T1000 (cell line): ENCODE data around the gene MARVELD3.
"Not testable (repeated sequence)": the region's sequence is repeated elsewhere in the genome, so short reads cannot be mapped to it uniquely, and the experiment has no call there.

ENCODE experiments used
- DNase-seq: peaks from one replicate; lab custom pipeline; 2025; ENCODE audit warnings: mixed read lengths; lab: John Stamatoyannopoulos, UW

MARVELD3 gene

DNA sequence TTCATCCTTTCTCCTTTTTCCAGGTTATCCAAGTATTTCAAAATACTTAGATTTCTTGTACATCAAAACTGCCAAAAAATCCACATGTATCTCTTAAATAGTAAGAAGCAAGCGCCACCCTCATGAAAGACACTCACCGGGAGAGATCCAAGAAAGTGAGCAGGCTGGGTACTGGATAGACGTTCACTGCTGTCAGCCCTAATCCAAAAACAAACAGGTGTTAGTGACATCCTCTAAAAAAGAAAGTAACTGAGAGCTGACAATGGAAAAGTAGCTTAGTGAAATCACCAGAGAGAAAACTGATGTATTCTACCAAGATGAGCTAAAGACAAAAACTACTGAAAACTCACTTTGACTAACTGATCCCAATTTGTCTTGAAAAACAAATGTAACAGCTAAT lies 46.1 kb downstream of the MARVELD3 start:
- no peak for DNase-seq

- no peak for DNase-seq
Measured at GRCh38 chr16:71672803-71673581, 47.0 kb downstream of the MARVELD3 start.

DNA sequence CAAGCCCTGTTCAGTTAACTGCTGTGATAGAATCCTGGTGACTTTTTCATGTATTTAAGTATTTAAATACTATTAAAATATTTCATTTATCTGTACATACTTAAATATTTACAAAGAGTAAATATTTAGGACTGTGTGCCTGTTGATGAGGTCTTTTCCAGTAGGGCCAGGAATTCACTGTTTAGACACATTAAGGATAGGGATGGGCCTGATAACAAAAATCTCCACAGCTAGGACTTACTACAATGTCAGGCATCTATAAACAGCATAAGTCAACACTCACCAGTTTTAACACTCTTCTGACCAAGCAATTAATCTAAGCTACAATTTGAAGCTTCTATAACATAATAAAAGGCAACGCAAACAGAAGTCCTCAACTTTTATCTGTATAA lies 47.6 kb downstream of the MARVELD3 start:
- no peak for DNase-seq

DNA sequence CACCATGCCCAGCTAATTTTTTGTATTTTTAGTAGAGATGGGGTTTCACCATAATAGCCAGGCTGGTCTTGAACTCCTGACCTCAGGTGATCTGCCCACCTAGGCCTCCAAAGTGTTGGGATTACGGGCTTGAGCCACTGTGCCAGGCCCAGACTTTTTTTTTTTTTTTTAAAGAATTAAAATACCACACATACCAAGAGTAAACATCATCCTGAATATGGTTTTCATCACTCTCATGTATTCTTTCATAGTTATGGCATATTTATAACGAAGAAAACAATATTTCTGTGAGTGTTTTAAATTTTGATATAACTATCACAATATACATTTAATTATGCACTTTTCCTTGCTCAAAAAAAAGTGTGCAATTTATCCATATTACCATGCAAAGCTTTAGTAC lies 48.2 kb downstream of the MARVELD3 start:
- no peak for DNase-seq

DNA sequence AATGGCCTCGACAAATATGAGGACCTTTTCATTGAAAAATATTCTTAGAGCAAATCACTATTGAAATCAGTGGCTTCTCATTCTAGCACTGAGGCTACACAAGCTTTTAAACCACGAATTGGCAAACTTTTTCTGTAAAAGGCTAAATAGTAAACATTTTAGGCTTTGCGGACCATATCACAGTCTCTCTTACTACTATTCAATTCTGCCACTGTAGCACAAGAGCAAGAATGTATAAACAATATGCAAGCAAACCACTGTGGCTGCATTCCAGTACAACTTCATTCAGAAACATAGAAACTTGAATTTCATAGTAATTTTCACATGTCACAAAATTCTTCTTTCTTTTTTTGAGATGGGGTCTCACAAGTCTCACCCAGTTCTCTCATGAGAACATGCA lies 49.4 kb downstream of the MARVELD3 start:
- no peak for DNase-seq

GRCh38 chr16:71676236-71676635 lies 50.3 kb downstream of the MARVELD3 start:
- DNase-seq = no peak

DNA sequence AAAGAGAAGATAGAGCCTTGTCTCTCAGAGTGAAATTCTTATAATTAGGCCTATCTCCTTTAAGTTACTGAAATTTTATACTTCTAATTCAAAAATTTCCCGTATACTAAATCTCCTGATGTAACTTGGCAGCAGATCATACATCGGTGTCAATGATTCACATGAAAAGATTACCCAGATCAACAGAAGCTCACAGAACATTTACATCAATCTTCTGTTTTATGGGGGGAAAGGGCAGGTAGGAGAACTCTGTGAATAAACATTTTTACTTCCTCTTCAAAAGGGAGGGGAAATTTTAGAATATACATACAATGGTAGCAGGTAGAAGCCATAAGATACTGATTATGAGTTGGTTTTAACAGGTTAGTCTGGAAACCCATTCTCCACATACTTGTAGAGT lies 55.4 kb downstream of the MARVELD3 start:
- DNase-seq = no peak

GRCh38 chr16:71684280-71684679 lies 58.3 kb downstream of the MARVELD3 start:
- DNase-seq = not testable (repeated sequence)
